Brain microvascular endothelial cell (primary cell): ENCODE results near the gene AHDC1.

Experiments used
- DNase-seq: peaks from one replicate; pipeline ENCODE4 v3.0.0-alpha.2; 2020
- H3K27ac ChIP-seq: fragments of 250-450 bp; sonication (Bioruptor Pico); 2 replicates; pipeline ENCODE4 v1.5.1; 2020; ENCODE audit warnings: mild to moderate bottlenecking, moderate library complexity
- H3K27me3 ChIP-seq: fragments of 250-450 bp; sonication (Bioruptor Pico); replicated peaks from 2 replicates; pipeline ENCODE4 v1.5.1; 2020; ENCODE audit warnings: mild to moderate bottlenecking
- H3K36me3 ChIP-seq: fragments of 250-450 bp; sonication (Bioruptor Pico); replicated peaks from 2 replicates; pipeline ENCODE4 v1.5.1; 2020; ENCODE audit warnings: mild to moderate bottlenecking
- H3K4me3 ChIP-seq: 2 replicates; pipeline ENCODE4 v1.5.1; 2011; ENCODE audit warnings: low read depth, mild to moderate bottlenecking, control low read depth, low read length, moderate library complexity
- in situ Hi-C: cut with HindIII; loops from 2 replicates; pipeline ENCODE4 v1.10.0; 2017; ENCODE audit warnings: low sequenced_read_pairs, low pct_ligation_motif_present
- TF ChIP-seq, protein P1 (sequence below): IDR thresholded peaks from 2 replicates; pipeline ENCODE4 v1.5.1; 2011; ENCODE audit warnings: low read depth, mild to moderate bottlenecking, moderate library complexity, low read length, control low read depth, inconsistent platforms; ENCODE audit errors: missing control alignments

The AHDC1 gene

DNA sequence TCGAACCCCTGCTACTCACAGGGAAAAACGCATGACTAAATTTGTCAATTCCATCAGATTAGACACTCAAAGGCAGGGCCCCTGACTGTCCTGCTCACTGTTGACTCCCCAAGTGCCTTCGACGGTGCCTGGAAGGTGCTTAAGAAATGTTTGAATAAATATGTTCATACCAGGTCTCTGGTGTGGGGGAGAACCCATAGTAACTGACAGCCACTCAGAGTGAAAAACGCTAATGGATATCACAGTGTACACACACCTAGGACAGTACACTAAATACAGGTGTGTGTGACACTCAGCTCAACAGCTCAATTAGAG lies 74.3 kb downstream of the AHDC1 start:
- no peak for DNase-seq
- TF ChIP-seq, protein P1, sequence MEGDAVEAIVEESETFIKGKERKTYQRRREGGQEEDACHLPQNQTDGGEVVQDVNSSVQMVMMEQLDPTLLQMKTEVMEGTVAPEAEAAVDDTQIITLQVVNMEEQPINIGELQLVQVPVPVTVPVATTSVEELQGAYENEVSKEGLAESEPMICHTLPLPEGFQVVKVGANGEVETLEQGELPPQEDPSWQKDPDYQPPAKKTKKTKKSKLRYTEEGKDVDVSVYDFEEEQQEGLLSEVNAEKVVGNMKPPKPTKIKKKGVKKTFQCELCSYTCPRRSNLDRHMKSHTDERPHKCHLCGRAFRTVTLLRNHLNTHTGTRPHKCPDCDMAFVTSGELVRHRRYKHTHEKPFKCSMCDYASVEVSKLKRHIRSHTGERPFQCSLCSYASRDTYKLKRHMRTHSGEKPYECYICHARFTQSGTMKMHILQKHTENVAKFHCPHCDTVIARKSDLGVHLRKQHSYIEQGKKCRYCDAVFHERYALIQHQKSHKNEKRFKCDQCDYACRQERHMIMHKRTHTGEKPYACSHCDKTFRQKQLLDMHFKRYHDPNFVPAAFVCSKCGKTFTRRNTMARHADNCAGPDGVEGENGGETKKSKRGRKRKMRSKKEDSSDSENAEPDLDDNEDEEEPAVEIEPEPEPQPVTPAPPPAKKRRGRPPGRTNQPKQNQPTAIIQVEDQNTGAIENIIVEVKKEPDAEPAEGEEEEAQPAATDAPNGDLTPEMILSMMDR = no peak
- Histone ChIP-seq H3K36me3 (peaks cover 5% of the 10 kb centered on the region), H3K4me3 (no peak overlapping the region), H3K27ac (no peak overlapping the region), H3K27me3 (no peaks in the 10 kb centered on the region)
- in situ Hi-C loops = no loop called here

DNA sequence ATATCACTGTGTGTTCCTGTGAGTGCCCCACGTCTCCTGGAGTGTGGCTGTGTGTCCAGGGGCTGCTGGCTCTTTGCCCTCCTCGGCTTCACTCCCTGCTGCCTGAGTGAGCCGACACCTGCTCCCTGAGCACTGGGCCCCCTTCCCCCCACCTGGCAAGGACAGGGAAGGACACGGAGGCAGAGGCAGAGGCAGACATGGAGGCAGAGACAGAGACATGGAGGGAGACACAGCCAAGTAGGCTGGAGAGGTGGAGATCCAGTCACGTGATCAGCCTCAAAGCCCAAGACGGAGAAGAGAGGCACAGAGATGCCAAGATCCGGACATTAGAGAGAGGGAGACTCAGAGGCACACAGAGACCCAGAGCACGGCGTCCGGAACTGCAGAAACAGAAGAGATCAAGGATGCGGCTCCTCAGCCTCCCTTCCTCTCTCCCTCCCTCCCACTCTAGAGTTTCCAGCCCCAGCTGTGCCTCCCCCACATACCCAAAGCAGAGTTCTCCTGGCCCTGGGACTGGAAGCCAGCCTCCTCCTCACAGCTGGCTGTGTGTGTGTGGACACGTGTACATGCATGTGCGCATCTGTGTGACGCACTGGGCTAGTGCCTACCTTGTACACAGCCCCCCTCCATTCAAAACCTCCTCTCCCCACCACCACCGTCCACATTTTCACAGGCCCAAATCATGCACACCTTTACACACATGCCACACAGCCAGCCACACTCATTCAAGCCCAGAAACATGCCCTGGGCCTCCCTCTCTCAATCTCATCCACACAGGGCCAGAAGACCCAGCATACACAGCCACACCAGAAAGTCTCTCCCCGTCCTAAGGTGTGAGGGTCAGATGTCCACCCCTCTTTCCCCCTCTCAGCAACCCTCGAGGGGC lies 74.9 kb downstream of the AHDC1 start:
- Histone ChIP-seq H3K36me3 (peaks cover 5% of the 10 kb centered on the region), H3K27me3 (no peaks in the 10 kb centered on the region), H3K27ac (no peak overlapping the region), H3K4me3 (no peak overlapping the region)
- DNase-seq = no peak
- TF ChIP-seq, protein P1 = no peak
- in situ Hi-C loops = no loop called here

DNA sequence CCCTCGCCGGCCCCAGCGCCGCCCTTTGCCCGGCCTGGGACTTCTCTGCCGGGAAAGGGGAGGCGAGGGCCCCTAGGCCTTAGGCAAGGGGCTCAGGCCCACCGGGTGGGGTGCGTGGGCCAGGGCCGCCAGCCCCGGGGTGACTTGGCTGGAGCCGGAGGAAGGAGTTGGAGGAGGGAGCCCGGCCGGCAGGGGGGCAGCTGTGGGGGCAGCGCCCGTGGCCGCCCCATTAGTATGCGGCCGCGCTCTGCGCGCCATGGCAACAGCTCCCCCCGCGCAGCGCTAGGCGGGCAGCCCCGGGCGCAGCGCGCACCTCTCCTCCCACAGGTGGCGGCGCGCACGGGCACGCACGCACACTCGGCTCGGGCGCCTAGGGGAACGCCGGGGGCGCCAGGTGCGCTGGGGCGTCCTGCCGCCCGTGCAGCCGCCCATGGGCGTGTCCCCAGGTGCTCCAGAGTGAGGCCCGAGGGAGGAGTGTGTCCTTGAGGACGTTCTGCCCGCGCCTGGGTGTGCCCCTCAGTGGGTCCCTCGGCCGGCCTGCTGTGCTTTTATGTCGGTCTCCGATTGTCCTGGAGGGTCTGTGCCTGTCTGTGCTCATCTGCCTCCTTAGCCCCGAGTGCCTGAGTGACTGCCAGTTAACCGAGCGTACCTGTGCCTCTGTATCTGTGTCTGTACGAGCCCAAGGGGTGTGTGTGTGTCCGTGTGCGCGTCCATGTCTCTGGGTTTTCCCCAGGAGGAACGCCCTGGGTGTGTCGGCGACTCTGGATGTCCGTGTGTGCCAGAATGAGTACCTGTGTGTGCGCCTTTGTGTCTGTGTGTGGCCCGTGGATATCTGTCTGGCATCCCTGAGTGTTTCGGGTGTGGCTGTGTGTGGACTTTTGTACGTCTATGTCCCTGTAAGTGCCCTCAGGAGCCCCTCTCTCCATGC lies 75.8 kb downstream of the AHDC1 start:
- Histone ChIP-seq H3K27ac (no peak overlapping the region), H3K36me3 (no peaks in the 10 kb centered on the region), H3K4me3 (peak overlapping the region; percentile 20), H3K27me3 (no peaks in the 10 kb centered on the region)
- in situ Hi-C loops = no loop called here
- DNase-seq = no peak
- TF ChIP-seq, protein P1 = no peak

DNA sequence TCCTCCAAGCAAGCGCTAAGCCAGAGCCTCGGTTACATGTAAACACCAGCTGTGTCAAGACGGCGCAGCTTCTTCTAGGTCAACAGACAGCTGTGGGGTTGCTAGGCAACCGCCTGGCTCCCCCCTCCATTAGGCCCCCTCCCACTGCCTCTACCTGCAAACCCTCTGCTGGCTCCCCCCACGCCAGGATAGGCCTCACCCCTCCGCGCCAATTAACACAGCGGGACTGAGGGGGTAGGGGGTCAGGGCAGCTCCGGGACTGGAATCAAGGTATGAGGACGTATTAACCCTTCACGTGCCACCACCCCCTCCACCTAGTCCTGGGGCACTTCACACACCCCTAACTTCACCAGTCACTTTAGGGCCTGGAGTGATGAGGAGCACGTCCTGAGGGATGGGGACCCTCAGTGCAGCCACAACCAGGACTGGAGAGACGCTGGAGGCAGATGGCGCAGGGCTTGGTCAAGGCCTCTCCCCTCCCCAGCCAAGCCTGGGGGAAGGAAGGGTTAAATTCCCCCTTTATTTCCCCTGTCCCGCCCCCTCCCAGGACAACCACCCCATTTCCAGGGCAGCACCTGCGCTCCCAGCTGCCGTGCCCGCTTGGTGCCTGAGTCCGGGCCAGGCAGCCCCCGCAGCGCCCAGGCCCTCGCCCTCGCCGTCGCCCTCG lies 76.6 kb downstream of the AHDC1 start:
- DNase-seq = no peak
- Histone ChIP-seq H3K4me3 (no peak overlapping the region), H3K36me3 (no peaks in the 10 kb centered on the region), H3K27me3 (no peaks in the 10 kb centered on the region), H3K27ac (no peak overlapping the region)
- in situ Hi-C loops = no loop called here
- TF ChIP-seq, protein P1 = no peak

DNA sequence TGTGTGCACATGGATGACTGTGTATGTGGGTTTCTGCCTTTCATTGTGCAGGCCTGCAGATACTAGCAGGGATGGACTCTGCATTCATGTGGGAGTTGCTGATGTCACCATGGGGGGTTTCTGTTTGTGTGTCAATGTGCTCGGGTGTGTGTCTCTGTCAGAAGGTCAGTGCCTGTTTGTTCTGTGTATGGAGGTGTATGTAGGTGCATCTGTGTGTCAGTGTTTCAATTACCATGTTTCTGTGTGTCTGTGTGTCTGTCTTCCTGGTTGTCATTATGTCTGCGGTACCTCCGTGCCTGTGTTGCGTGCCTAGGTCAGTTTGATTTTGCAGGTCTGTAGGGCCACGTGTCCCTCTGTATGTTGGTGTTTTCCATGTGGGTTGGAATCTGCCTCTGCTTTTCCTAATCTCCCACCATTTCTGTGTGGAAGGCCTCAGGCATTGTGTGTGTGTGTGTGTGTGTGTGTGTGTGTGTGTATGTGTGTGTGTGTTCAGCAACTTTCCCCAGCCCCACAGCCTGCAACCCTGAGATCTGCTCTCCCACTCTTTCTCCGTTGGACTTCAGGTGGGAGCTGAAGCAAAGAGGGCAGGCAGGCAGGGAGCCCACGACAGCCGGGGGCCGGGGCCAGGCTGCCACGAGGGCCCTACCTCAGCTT lies 77.2 kb downstream of the AHDC1 start:
- no peaks in the 10 kb centered on the region for H3K36me3 ChIP-seq
- no peak overlapping the region for H3K4me3 ChIP-seq
- TF ChIP-seq, protein P1 = no peak
- no peaks in the 10 kb centered on the region for H3K27me3 ChIP-seq
- in situ Hi-C loops = no loop called here
- H3K27ac ChIP-seq = no peak overlapping the region
- DNase-seq = no peak
